Hepatic stellate cell (primary cell): Measurements from ENCODE around the gene RTN4RL2.

Experiments used
- DNase-seq: peaks from one replicate; pipeline ENCODE4 v3.0.0; 2011; ENCODE audit warnings: low spot score

RTN4RL2 gene

GRCh38 chr11:57462597-57462996 is 2.3 kb downstream of the RTN4RL2 start:
- DNase-seq = no peak

GRCh38 chr11:57463671-57464538 is 3.6 kb downstream of the RTN4RL2 start:
- no peak for DNase-seq

GRCh38 chr11:57464539-57465181 is 4.3 kb downstream of the RTN4RL2 start:
- no peak for DNase-seq

GRCh38 chr11:57466680-57467079 is 6.4 kb downstream of the RTN4RL2 start:
- DNase-seq = no peak

GRCh38 chr11:57467508-57468157 is 7.3 kb downstream of the RTN4RL2 start:
- no peak for DNase-seq

- no peak for DNase-seq
These were observed 7.9 kb downstream of the RTN4RL2 start for GRCh38 chr11:57468276-57468675.

- DNase-seq = no peak
These were observed 8.9 kb downstream of the RTN4RL2 start for GRCh38 chr11:57469268-57469667.

- no peak for DNase-seq
These were observed 11.2 kb downstream of the RTN4RL2 start for GRCh38 chr11:57471496-57471895.

- DNase-seq = no peak
These were observed 13.0 kb downstream of the RTN4RL2 start for GRCh38 chr11:57473285-57473841.

- no peak for DNase-seq
These were observed 13.9 kb downstream of the RTN4RL2 start for GRCh38 chr11:57474017-57474802.

- DNase-seq = no peak
These were observed 14.4 kb downstream of the RTN4RL2 start for GRCh38 chr11:57474803-57475115.

- DNase-seq = no peak
These were observed 14.9 kb downstream of the RTN4RL2 start for GRCh38 chr11:57475191-57475590.

GRCh38 chr11:57475671-57476046 is 15.3 kb downstream of the RTN4RL2 start:
- DNase-seq = no peak

GRCh38 chr11:57476047-57476756 is 15.9 kb downstream of the RTN4RL2 start:
- no peak for DNase-seq

- DNase-seq = peak; percentile 65
These were observed 16.6 kb downstream of the RTN4RL2 start for GRCh38 chr11:57476757-57477506.

- no peak for DNase-seq
These were observed 17.3 kb downstream of the RTN4RL2 start for GRCh38 chr11:57477507-57478189.

- DNase-seq = no peak
These were observed 18.8 kb downstream of the RTN4RL2 start for GRCh38 chr11:57479021-57479663.

- no peak for DNase-seq
These were observed 19.6 kb downstream of the RTN4RL2 start for GRCh38 chr11:57479911-57480310.

GRCh38 chr11:57480409-57481137 is 20.2 kb downstream of the RTN4RL2 start:
- peak; percentile 81 for DNase-seq
